IPS-20b (cell line): ENCODE measurements around the gene DNAL1.
"Not testable (repeated sequence)": the region's sequence is repeated elsewhere in the genome, so short reads cannot be mapped to it uniquely, and the experiment has no call there.

Source experiments
- H3K27ac ChIP-seq: one replicate; pipeline ENCODE4 v1.5.1; 2013; ENCODE audit warnings: low read length
- H3K27me3 ChIP-seq: 2 replicates; pipeline ENCODE4 v1.6.1; 2013; ENCODE audit warnings: mild to moderate bottlenecking, low read length, inconsistent platforms; ENCODE audit not compliant: insufficient read depth
- H3K36me3 ChIP-seq: 2 replicates; pipeline ENCODE4 v1.6.1; 2013; ENCODE audit warnings: low read depth, mild to moderate bottlenecking, inconsistent platforms, low read length, moderate library complexity; ENCODE audit not compliant: insufficient read depth
- H3K4me1 ChIP-seq: 2 replicates; pipeline ENCODE4 v1.6.1; 2013; ENCODE audit warnings: mild to moderate bottlenecking, control low read depth, inconsistent platforms, low read length, moderate library complexity; ENCODE audit not compliant: insufficient read depth
- H3K4me3 ChIP-seq: 2 replicates; pipeline ENCODE4 v1.5.1; 2013; ENCODE audit warnings: mild to moderate bottlenecking, low read length, inconsistent platforms
- H3K9ac ChIP-seq: 2 replicates; pipeline ENCODE4 v1.6.1; 2013; ENCODE audit warnings: low read depth, mild to moderate bottlenecking, inconsistent platforms, low read length, moderate library complexity
- H3K9me3 ChIP-seq: 2 replicates; pipeline ENCODE4 v1.6.1; 2013; ENCODE audit warnings: mild to moderate bottlenecking, low read depth, low read length, inconsistent platforms; ENCODE audit not compliant: insufficient read depth

DNAL1 gene

DNA sequence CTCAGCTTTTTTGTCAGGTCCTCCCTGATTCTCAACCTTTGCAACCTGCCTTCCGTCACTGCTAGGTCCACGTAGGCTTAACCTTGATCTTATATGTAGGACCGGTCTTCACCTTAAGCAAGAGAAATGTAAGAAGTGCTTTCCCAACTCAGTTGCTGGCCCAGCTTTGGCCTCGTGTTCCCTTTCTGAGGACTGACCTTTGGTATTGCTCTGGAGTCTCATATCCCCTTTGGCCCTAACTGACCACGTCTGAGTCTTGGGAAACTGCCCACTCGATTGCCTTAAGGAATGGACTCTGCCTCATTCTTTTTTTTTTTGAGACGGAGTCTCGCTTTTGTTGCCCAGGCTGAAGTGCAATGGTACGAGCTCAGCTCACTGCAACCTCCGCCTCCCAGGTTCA lies 24.5 kb upstream of the DNAL1 start:
- Histone ChIP-seq H3K27ac (no peak overlapping the region), H3K36me3 (no peaks in the 10 kb centered on the region), H3K4me3 (no peak overlapping the region), H3K4me1 (peaks cover 8% of the 10 kb centered on the region; the same call in 1 of the 2 replicates), H3K9ac (no peak overlapping the region), H3K9me3 (no peaks in the 10 kb centered on the region), H3K27me3 (peaks cover 4% of the 10 kb centered on the region; the same call in 1 of the 2 replicates)

DNA sequence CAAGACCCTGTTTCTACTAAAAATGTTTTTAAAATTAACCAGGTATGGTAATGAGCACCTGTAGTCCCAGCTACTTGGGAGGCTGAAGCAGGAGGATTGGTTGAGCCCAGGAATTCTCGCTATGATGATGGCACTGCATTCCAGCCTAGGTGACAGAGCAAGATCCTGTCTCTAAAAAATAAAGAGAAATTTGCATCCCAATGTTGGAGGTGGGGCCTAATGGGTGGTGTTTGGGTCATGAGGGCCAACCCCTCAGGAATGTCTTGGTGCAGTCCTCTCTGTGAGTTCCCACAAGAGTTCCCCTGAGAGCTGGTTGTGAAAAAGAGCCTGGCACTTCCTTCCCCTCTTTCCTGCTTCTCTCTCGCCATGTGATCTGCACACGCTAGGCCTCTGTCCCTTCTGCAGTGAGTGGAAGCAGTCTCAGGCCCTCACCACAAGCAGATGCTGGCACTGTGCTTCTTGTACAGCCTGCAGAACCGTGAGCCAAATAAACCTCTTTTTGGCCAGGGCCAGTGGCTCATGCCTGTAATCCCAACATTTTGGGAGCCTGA lies 21.2 kb upstream of the DNAL1 start:
- no peaks in the 10 kb centered on the region for H3K36me3 ChIP-seq
- no peaks in the 10 kb centered on the region for H3K27me3 ChIP-seq
- H3K27ac ChIP-seq, result no peak overlapping the region

DNA sequence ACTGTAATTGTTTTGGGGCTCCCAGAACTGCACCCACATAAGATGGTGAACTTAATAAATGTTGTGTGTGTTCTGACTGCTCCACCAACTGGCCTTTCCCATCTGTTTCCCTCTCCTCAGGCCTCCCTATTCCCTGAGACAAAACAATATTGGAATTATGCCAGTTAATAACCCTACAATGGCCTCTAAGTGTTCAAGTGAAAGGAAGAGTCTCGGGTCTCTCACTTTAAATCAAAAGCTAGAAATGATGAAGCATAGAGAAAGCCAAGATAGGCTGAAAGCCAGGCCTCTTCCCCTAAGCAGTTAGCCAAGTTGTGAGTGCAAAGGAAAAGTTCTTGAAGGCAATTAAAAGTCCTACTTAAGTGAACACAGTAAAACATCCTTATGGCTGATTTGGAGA lies 19.1 kb upstream of the DNAL1 start:
- Histone ChIP-seq H3K36me3 (no peaks in the 10 kb centered on the region), H3K9ac (no peak overlapping the region), H3K27me3 (no peaks in the 10 kb centered on the region), H3K27ac (no peak overlapping the region), H3K4me1 (no peaks in the 10 kb centered on the region), H3K9me3 (no peaks in the 10 kb centered on the region), H3K4me3 (no peak overlapping the region)

More for the DNA sequence above, 21.2 kb upstream of the DNAL1 start:
- H3K4me1 ChIP-seq, result no peaks in the 10 kb centered on the region
- no peaks in the 10 kb centered on the region for H3K9me3 ChIP-seq
- H3K9ac ChIP-seq, result no peak overlapping the region
- H3K4me3 ChIP-seq, result no peak overlapping the region

DNA sequence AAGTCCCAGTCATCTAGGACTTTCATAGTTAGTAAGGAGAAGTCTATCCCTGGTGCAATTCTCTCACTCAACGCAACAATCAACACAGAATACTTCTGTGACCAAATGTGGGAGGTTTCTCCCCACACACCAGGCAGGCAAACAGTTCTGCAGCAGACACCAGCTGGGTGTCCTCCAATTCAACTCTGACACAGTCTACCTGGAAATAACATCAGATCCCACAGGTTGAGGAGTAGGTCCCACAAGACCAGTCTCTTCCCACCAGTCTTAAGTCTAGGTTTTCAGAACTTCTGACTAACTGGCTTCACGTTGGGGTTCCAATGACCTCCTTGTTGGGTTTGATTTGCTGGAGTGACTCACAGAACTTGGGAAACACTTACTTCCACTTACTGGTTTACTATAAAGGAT lies 17.6 kb upstream of the DNAL1 start:
- Histone ChIP-seq H3K4me3 (no peak overlapping the region), H3K9ac (no peak overlapping the region), H3K27ac (no peak overlapping the region), H3K27me3 (no peaks in the 10 kb centered on the region), H3K9me3 (no peaks in the 10 kb centered on the region), H3K36me3 (no peaks in the 10 kb centered on the region), H3K4me1 (no peaks in the 10 kb centered on the region)

DNA sequence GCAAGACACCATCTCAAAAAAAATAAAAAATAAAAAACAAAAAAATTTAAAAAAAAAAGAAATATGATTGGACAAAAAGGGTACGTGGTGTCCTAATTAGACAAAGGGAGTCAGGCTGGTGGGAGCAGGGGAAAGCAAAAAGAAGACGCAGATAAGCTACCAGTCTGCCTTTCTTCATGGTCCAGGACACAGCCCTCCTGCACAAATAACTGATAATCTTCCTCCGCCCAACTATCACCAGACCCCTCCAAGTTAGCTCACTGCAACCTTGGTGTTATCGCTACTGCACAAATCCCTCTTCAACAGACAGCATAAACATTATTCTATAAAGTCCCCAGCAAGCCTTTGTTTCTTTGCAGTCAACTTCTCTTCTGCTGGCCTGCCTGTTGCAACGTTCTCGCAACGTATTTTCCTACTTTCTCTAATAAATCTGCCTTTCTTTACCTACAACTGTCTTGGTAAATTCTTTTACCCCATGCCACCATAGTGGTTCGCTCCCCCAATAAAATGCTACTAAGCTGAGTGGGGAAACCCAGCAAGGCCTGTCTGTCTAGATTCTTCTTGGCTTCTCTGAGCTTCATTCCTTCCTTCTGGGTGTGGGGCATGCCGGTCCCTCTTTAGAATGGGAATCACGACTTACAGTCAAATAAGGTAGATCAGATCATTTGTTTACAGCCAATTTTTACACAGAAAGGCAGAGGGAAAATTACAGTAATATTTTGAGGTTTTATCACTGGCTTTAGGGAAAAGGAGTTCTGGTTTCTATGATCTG lies 14.6 kb upstream of the DNAL1 start:
- Histone ChIP-seq H3K9me3 (no peaks in the 10 kb centered on the region), H3K4me1 (peaks cover 6% of the 10 kb centered on the region; the same call in 1 of the 2 replicates), H3K27ac (no peak overlapping the region), H3K4me3 (no peak overlapping the region), H3K36me3 (no peaks in the 10 kb centered on the region), H3K27me3 (no peaks in the 10 kb centered on the region), H3K9ac (no peak overlapping the region)

DNA sequence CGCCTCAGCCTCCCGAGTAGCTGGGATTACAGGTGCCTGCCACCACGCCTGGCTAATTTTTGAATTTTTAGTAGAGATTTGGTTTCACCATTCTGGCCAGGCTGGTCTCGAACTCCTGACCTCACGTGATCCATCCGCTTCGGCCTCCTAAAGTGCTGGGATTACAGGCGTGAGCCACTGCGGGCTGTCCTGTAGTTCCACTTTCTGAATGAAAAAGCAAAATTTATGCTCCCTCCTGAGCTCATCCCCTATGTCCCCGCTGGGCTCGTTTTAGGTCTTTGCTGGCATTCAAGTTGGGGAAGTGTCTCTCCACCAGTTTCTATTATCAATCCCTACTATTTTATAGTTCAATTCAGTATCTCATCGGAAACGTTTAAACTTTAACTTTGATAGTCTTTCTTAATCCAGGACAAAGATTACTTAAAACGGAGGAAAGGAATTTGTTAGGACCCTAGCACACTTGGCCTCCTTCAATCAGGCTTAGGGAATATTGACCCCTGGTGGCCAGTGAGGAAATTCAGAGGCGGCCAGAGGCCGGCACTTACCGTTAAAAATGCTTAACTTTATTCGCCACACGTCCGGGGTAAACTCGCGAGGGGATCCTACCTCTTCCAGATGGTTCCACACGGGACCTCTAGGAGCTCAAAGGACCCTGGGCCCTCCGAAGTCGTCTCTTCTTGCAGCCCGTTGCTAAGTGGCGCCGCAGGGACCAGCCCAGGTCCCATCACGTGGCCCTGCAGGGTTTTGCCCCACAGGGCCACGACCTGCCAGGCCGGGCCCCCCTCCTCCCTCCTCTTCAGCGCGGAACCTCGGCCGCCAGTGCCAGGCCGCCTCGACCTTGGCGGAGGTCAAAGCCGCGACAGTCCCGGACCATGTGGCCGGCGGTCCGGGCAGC lies 11.4 kb upstream of the DNAL1 start:
- peaks cover 6% of the 10 kb centered on the region; the same call in 1 of the 2 replicates for H3K4me1 ChIP-seq
- H3K4me3 ChIP-seq, result peak overlapping the region; percentile 72
- H3K27me3 ChIP-seq, result no peaks in the 10 kb centered on the region
- H3K27ac ChIP-seq, result peak overlapping the region; percentile 10
- no peaks in the 10 kb centered on the region for H3K36me3 ChIP-seq
- H3K9me3 ChIP-seq, result no peaks in the 10 kb centered on the region
- H3K9ac ChIP-seq, result peak overlapping the region; percentile 74; the same call in 1 of the 2 replicates

DNA sequence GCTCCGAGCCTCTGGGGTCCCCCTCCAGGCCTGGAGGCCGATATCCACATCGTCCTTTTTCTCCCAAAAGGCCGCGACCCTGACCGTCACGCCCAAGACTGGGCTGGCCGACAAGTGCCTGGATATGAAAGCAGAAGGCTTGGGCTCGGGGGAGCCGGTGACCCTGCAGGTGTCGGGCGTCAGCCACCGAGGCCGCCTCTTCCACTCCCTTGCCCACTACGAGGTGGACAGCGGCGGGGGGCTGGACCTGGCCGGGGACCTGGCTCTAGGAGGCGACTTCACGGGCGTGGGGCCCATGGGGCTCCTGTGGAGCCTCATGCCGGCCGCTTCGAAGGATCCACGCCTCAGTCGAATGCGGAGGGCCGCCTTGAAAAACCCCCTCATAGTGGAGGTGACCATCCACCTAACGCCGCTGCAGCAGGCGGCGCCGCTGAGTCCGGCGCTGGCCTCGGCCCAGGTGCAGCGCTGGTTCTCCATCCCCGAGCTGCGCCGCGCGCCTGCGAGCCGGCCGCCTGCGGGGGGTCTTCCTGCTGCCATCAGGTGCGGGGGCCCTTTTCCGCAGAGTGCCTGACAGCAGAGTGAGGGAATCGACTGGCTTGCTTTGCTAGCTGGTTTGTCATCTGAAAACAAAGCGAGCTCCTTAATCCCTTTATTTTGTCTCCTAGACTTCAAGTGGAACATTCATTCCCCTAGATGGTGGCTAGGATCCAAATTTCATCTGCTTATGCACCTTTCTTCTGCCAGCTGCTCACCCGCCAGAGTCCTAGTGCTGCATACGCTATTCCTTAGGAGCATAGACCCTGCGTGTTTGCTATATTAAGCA lies 10.6 kb upstream of the DNAL1 start:
- peaks cover 6% of the 10 kb centered on the region; the same call in 1 of the 2 replicates for H3K4me1 ChIP-seq
- H3K9me3 ChIP-seq, result no peaks in the 10 kb centered on the region
- H3K27me3 ChIP-seq, result no peaks in the 10 kb centered on the region
- no peaks in the 10 kb centered on the region for H3K36me3 ChIP-seq
- peak overlapping the region; percentile 74; the same call in 1 of the 2 replicates for H3K9ac ChIP-seq
- peak overlapping the region; percentile 10 for H3K27ac ChIP-seq
- H3K4me3 ChIP-seq, result peak overlapping the region; percentile 72

DNA sequence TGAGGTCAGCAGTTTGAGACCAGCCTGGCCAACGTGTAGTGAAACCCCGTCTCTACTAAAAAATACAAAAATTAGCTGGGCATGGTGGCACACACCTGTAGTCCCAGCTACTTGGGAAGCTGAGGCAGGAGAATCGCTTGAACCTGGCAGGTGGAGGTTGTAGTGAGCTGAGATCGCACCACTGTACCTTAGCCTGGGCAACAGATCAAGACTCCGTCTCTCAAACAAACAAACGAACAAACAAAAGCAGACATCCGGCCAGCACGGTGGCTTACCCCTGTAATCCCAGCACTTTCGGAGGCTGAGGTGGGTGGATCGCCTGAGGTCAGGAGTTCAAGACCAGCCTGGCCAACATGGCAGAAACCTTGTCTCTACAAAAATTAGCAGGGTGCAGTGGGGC lies 8.4 kb upstream of the DNAL1 start:
- not testable (repeated sequence) for H3K4me3 ChIP-seq, H3K4me1 ChIP-seq, H3K27me3 ChIP-seq, H3K36me3 ChIP-seq, H3K9ac ChIP-seq, H3K9me3 ChIP-seq, H3K27ac ChIP-seq

DNA sequence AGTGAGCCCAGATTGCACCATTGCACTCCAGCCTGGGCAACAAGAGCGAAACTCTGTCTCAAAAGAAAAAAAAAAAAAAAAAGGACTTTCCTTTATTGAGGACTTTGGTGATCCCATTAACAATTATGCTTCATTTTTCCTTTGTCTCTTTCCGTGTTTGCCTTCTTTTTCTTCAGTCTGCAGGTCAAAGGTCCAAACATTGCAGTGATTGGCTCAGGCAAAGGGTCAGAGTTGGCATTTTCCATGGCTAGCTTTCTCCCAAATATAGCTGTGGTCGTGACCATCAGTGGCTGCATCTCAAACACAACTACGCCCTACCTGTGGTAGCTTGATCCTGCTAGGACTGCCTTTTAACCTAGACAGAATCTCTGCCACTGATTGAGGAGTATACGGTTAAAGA lies 7.0 kb upstream of the DNAL1 start:
- H3K4me3 ChIP-seq, result no peak overlapping the region
- H3K9ac ChIP-seq, result no peak overlapping the region
- H3K27me3 ChIP-seq, result no peaks in the 10 kb centered on the region
- H3K36me3 ChIP-seq, result no peaks in the 10 kb centered on the region
- no peaks in the 10 kb centered on the region for H3K9me3 ChIP-seq
- peaks cover 6% of the 10 kb centered on the region; the same call in 1 of the 2 replicates for H3K4me1 ChIP-seq
- H3K27ac ChIP-seq, result no peak overlapping the region

DNA sequence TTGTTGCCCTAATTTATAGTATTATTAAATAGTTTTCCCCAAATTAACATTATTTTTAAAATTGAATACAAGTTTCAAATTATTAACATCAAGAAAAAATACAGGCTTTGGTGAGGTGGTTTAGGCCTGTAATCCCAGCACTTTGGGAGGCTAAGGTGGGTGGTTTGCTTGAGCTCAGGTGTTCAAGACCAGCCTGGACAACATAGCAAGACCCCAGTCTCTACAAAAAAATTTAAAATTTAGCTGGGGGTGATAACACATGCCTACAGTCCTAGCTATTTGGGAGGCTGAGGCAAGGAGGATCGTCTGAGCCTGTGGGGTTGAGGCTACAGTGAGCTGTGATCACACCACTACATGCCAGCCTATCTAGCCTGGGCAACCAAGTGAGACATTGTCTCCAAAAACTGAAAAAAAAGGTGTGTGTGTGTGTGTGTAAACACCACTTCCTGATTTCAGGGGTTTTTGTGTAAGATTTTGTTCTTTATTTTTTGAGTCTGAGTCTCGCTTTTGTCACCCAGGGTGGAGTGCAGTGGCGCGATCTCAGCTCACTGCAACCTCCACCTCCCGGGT lies 3.9 kb upstream of the DNAL1 start:
- no peak overlapping the region for H3K27ac ChIP-seq
- H3K4me1 ChIP-seq, result no peaks in the 10 kb centered on the region
- no peak overlapping the region for H3K4me3 ChIP-seq
- H3K9me3 ChIP-seq, result no peaks in the 10 kb centered on the region
- no peak overlapping the region for H3K9ac ChIP-seq
- no peaks in the 10 kb centered on the region for H3K27me3 ChIP-seq
- no peaks in the 10 kb centered on the region for H3K36me3 ChIP-seq

DNA sequence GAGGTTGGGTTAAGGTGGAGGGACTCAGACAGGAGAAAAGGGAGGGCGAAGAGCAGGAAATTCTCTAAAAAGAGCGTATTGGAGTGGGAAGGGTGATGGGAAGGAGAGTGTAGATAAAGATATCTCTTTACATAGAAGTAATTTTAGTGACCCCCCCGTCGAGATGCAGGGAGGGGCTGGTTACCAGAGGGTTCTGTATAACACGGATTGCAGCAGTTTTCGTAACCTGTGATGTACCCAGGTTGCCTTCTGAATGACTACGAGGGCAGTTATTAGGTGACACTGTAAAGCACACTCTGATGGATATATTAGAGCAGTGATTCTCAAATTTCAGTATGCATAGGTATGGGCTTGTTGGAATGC lies 443 bp downstream of the DNAL1 start:
- Histone ChIP-seq H3K27me3 (no peaks in the 10 kb centered on the region), H3K4me3 (peak overlapping the region; percentile 95), H3K9ac (peak overlapping the region; percentile 85; the same call in 1 of the 2 replicates), H3K36me3 (no peaks in the 10 kb centered on the region), H3K27ac (no peak overlapping the region), H3K4me1 (no peaks in the 10 kb centered on the region), H3K9me3 (no peaks in the 10 kb centered on the region)
